PFSK-1 (cell line): ENCODE data around the gene RABGAP1L.

ENCODE experiments used
- REST ChIP-seq, 2 experiments: IDR thresholded peaks; 2 replicates each; pipeline versions ENCODE4 v1.6.1 to v1.8.0; 2011 to 2012; ENCODE audit warnings: low read depth in 2 of 2, low read length in 2 of 2, control low read depth in 1 of 2, inconsistent platforms in 1 of 2, mild to moderate bottlenecking in 1 of 2, moderate library complexity in 1 of 2; ENCODE audit not compliant: insufficient read depth in 1 of 2
- TAF1 ChIP-seq: IDR thresholded peaks from 2 replicates; pipeline ENCODE4 v1.6.1; 2012; ENCODE audit warnings: low read length, control low read depth, borderline replicate concordance; ENCODE audit not compliant: insufficient read depth

- TF ChIP-seq TAF1 (no peak), REST (IDR thresholded peaks at IDR 0.05; ENCODE audit: insufficient read depth in 1 of 2, low read depth in 2 of 2, low read length in 2 of 2) (no peak)
Observed at GRCh38 chr1:174344162-174344561, 184.8 kb downstream of the RABGAP1L start.
